Measurements from ENCODE around the gene PPFIA1. TPM values are rescaled to one million over a fixed set of nuclear protein-coding genes. Genes with fewer than 3 reads are reported as not detected.

PPFIA1 gene
- total RNA-seq, 4 donors from 2014 or later: 21.0 to 34.7 (median 29.8) TPM

GRCh38 chr11:70420496-70420895 is 150.0 kb downstream of the PPFIA1 start:
- H3K9me3 ChIP-seq: no peaks in the 10 kb centered on the region
- TF ChIP-seq POLR2A (IDR thresholded peaks at IDR 0.05) (no peak), CTCF (IDR thresholded peaks at IDR 0.05) (no peak)
- 85 to 95% methylated on average over 4 to 7 of the region's 9 CpGs for WGBS, 2 donors
- intact Hi-C loops (cut with DNase I): no loop called here
- no peak overlapping the region for H3K27ac ChIP-seq
- no peaks in the 10 kb centered on the region for H3K27me3 ChIP-seq
- no peak overlapping the region for H3K4me3 ChIP-seq
- H3K4me1 ChIP-seq: no peaks in the 10 kb centered on the region
- peaks cover 50 to 100% (median 61%) of the 10 kb centered on the region in 3 donors for H3K36me3 ChIP-seq
- no peak for DNase-seq

GRCh38 chr11:70421123-70421522 is 150.6 kb downstream of the PPFIA1 start:
- H3K4me1 ChIP-seq: no peaks in the 10 kb centered on the region
- DNase-seq: no peak
- intact Hi-C loops (cut with DNase I): no loop called here
- no peak overlapping the region for H3K27ac ChIP-seq
- peaks cover 47 to 100% (median 59%) of the 10 kb centered on the region in 3 donors for H3K36me3 ChIP-seq
- H3K4me3 ChIP-seq: no peak overlapping the region
- TF ChIP-seq POLR2A (IDR thresholded peaks at IDR 0.05) (no peak), CTCF (IDR thresholded peaks at IDR 0.05) (no peak)
- WGBS, 2 donors: 83 to 85% methylated on average over 12 of the region's 13 CpGs
- no peaks in the 10 kb centered on the region for H3K27me3 ChIP-seq
- H3K9me3 ChIP-seq: no peaks in the 10 kb centered on the region

GRCh38 chr11:70422692-70423522 is 152.4 kb downstream of the PPFIA1 start:
- H3K27me3 ChIP-seq: no peaks in the 10 kb centered on the region
- no peak overlapping the region for H3K27ac ChIP-seq
- 81 to 83% methylated on average over 11 to 17 of the region's 35 CpGs for WGBS, 2 donors
- no peak overlapping the region for H3K4me3 ChIP-seq
- peaks cover 41 to 100% (median 56%) of the 10 kb centered on the region in 3 donors for H3K36me3 ChIP-seq
- H3K9me3 ChIP-seq: no peaks in the 10 kb centered on the region
- intact Hi-C loops (cut with DNase I): no loop called here
- DNase-seq: no peak
- TF ChIP-seq CTCF (IDR thresholded peaks at IDR 0.05): no peak
- no peak for TF ChIP-seq POLR2A (IDR thresholded peaks at IDR 0.05)
- no peaks in the 10 kb centered on the region for H3K4me1 ChIP-seq

- Histone ChIP-seq H3K9me3 (no peaks in the 10 kb centered on the region), H3K4me1 (no peaks in the 10 kb centered on the region), H3K27me3 (no peaks in the 10 kb centered on the region), H3K4me3 (no peak overlapping the region), H3K36me3 (peaks cover 41 to 100% (median 51%) of the 10 kb centered on the region in 3 donors), H3K27ac (no peak overlapping the region)
- intact Hi-C loops (cut with DNase I): no loop called here
- TF ChIP-seq CTCF (IDR thresholded peaks at IDR 0.05): no peak
- no peak for TF ChIP-seq POLR2A (IDR thresholded peaks at IDR 0.05)
- no peak for DNase-seq
- WGBS, 2 donors: 76 to 86% methylated on average over 28 to 30 of the region's 34 CpGs
Measured at GRCh38 chr11:70423523-70424505, 153.3 kb downstream of the PPFIA1 start.

Data from esophagus squamous epithelium (tissue), 5 donors.